Ishikawa (cell line): Measurements from ENCODE around the gene FLOT1.

Source experiments
- CREB1 ChIP-seq: IDR thresholded peaks from 2 replicates; pipeline ENCODE4 v1.6.1; 2012; ENCODE audit warnings: low read depth
- EGR1 ChIP-seq: IDR thresholded peaks from 2 replicates; pipeline ENCODE4 v1.6.1; 2012
- EP300 ChIP-seq: IDR thresholded peaks from 2 replicates; pipeline ENCODE4 v1.6.1; 2012; ENCODE audit warnings: borderline replicate concordance
- FOXM1 ChIP-seq: IDR thresholded peaks from 2 replicates; pipeline ENCODE4 v1.6.1; 2012; ENCODE audit warnings: low read depth, borderline replicate concordance
- NFIC ChIP-seq: IDR thresholded peaks from 2 replicates; pipeline ENCODE4 v1.6.1; 2012
- RAD21 ChIP-seq: IDR thresholded peaks from 2 replicates; pipeline ENCODE4 v1.6.1; 2012; ENCODE audit warnings: low read depth
- REST ChIP-seq: IDR thresholded peaks from 2 replicates; pipeline ENCODE4 v1.6.1; 2012; ENCODE audit warnings: low read depth, mild to moderate bottlenecking
- TAF1 ChIP-seq: IDR thresholded peaks from 2 replicates; pipeline ENCODE4 v1.6.1; 2012; ENCODE audit warnings: low read depth, mild to moderate bottlenecking
- YY1 ChIP-seq: IDR thresholded peaks from 2 replicates; pipeline ENCODE4 v1.6.1; 2012; ENCODE audit warnings: low read depth
- ZBTB7A ChIP-seq: IDR thresholded peaks from 2 replicates; pipeline ENCODE4 v1.6.1; 2012; ENCODE audit warnings: low read depth

- peak; percentile 83 for TF ChIP-seq YY1
- TF ChIP-seq FOXM1: peak; percentile 93
- no peak; the same call in 1 of the 2 replicates for TF ChIP-seq RAD21
- no peak for TF ChIP-seq ZBTB7A
- TF ChIP-seq NFIC: peak; percentile 100
- no peak for TF ChIP-seq REST
- TF ChIP-seq EGR1: peak; percentile 13; the same call in 1 of the 2 replicates
- 0 out of 2 replicates have a peak, but pooled peaks have one; percentile 21 for TF ChIP-seq TAF1
- TF ChIP-seq CREB1: 0 out of 2 replicates have a peak, but pooled peaks have one; percentile 47
- TF ChIP-seq EP300: peak; percentile 98
Measured at GRCh38 chr6:30781743-30782424, 39.4 kb upstream of the FLOT1 start.
